Suppressor macrophage treated with lipopolysaccharide for 4 hours (primary cell): ENCODE results near the gene UROC1.

Source experiments
- DNase-seq: peaks from one replicate; pipeline ENCODE4 v3.0.0-alpha.2; 2020

The UROC1 gene

GRCh38 chr3:126517291-126517951 is at the start of gene UROC1:
TSS of gene UROC1 (minus strand) at chr3:126517773. CDS start at chr3:126517719, 54 bp downstream.
- DNase-seq: no peak

GRCh38 chr3:126562737-126563276 is 45.2 kb upstream of the UROC1 start:
- no peak for DNase-seq

- no peak for DNase-seq
Measured at GRCh38 chr3:126558336-126559071, 40.9 kb upstream of the UROC1 start, which contains the start of gene C3orf22. TSS of gene C3orf22 (minus strand) at chr3:126558932. CDS start at chr3:126553390, 5,542 bp downstream.

- no peak for DNase-seq
Measured at GRCh38 chr3:126557761-126558160, 40.2 kb upstream of the UROC1 start.

GRCh38 chr3:126557415-126557745 is 39.8 kb upstream of the UROC1 start:
- DNase-seq: no peak

- no peak for DNase-seq
Measured at GRCh38 chr3:126556637-126557414, 39.3 kb upstream of the UROC1 start.

- DNase-seq: no peak
Measured at GRCh38 chr3:126555795-126556636, 38.4 kb upstream of the UROC1 start.

- DNase-seq: no peak
Measured at GRCh38 chr3:126554560-126555525, 37.3 kb upstream of the UROC1 start.

GRCh38 chr3:126553284-126554084 is 35.9 kb upstream of the UROC1 start:
- DNase-seq: no peak

GRCh38 chr3:126552688-126553283 is 35.2 kb upstream of the UROC1 start:
- DNase-seq: no peak

GRCh38 chr3:126551839-126552687 is 34.5 kb upstream of the UROC1 start:
- no peak for DNase-seq

- DNase-seq: no peak
Measured at GRCh38 chr3:126551121-126551838, 33.7 kb upstream of the UROC1 start.

- DNase-seq: no peak
Measured at GRCh38 chr3:126550488-126551051, 33.0 kb upstream of the UROC1 start.

- no peak for DNase-seq
Measured at GRCh38 chr3:126549861-126550487, 32.4 kb upstream of the UROC1 start.

GRCh38 chr3:126548556-126549466 is 31.2 kb upstream of the UROC1 start:
- DNase-seq: no peak

GRCh38 chr3:126547721-126548120 is 30.1 kb upstream of the UROC1 start:
- peak; percentile 76 for DNase-seq
